ENCODE measurements around the gene PPFIA4.

The PPFIA4 gene

DNA sequence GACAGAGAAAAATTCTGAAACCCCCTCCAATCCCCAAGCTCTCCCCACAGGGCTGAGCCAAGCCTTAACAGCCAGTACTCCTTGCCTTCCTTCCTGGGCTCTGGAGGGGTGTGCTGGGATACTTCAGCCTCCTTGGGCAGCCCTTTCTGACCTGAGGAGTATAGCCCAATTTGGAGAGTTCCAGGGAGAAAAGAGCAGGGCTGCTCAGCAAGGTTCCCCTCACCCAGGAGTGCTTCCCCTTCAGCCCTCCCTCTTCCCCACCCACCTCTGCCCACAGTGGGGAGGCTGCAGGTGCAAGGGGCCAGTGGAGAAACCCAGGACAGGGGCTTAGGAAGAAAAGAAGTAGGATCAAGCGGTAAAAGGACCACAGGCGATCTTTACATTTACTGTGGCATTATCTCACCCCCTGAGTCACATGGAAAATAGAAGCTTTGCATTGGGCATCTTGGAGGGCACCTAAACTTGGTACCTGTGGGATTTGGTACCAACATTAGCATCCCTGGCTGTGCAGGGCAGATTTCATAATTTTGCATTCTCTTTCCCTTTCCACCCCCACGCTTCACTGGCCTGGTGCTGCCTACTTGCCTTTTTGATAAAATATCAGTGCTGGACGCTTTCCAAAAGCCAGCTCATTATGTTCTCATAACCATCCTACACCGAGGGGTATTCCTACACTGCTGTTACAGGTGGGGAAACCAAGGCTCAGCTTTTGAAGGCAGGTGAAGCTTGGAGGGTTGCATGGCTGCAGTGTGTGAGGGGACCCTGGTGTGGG, 98.4 kb downstream of the PPFIA4 start:
- no peak for FAIRE-seq

DNA sequence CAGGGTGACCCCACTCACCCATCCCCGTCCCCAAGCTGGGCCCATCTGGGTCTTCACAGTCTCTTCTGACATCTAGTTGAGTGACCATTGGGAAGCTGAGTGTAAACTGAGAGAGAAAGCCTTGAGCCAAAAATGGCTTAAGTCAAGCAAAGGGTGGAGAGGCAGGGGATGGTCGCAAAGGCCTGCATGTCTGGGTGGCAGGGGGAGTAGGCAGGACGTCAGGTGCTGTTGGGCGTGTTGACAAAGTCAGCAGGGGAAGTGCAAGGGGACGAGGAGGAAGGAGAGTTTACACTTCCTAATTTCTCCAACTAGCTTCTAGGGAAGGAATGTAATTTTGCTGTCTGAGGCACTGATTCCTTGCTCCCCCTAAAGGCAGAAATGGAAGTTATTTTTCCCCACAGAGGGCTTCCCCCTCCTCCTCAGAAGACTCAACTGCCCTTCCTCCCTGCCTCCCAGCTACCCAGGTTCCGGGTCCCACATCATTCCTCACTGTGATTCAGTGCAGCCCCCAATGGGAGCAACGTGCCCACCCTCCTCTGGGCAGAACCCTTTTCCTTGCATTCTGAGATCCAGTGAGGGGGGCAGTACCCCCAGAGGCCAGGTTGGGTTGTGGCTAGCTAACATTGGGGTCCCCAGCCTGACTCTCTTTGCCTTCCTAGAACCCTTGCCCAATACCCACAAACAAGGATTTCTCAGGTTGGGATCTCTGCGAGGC, 100.0 kb downstream of the PPFIA4 start:
- FAIRE-seq (no peak), DNase-seq (ENCODE audit: insufficient read length, low spot score) (no peak)

More for the DNA sequence above, 98.4 kb downstream of the PPFIA4 start:
- DNase-seq (ENCODE audit: insufficient read length, low spot score) = no peak

DNA sequence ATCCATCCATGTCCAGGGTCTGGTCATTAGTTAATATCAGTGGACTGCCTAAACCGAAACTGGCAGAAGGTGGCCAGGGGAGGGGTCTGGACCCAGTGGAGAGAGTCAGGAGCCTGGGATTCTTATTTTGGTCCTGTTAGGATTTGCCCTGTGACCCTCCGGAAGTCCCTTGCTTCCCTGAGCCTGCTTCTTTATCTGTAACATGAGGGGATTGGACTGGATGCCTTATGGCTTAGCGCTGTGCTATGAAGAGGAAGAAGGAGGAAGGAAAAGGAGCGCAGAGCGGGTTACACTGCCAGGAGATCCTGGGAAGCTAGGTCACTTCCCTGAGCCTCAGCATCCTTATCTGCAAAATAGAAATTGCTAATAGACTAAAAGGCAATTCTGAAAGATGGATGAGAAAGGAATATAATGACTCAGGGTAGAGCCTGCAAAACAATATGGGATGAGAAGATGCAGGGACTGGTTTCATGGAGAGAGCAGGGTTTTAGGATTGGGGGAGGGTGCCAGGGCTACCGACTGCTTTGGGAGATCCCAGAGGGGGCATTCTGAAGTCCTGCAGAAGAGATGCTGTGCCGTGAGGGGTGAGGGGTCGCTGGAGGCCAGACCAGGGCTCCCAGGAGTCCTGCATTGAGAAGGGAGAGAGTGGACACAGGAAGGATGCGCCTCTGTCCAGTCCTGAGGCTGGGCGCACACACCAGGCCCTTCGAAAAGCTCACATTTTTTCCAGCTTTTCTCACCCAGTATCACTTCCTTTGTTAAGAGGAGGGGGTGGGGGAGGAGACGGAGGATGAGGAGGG, 100.8 kb downstream of the PPFIA4 start:
- DNase-seq (ENCODE audit: insufficient read length, low spot score) (no peak), FAIRE-seq (no peak)

DNA sequence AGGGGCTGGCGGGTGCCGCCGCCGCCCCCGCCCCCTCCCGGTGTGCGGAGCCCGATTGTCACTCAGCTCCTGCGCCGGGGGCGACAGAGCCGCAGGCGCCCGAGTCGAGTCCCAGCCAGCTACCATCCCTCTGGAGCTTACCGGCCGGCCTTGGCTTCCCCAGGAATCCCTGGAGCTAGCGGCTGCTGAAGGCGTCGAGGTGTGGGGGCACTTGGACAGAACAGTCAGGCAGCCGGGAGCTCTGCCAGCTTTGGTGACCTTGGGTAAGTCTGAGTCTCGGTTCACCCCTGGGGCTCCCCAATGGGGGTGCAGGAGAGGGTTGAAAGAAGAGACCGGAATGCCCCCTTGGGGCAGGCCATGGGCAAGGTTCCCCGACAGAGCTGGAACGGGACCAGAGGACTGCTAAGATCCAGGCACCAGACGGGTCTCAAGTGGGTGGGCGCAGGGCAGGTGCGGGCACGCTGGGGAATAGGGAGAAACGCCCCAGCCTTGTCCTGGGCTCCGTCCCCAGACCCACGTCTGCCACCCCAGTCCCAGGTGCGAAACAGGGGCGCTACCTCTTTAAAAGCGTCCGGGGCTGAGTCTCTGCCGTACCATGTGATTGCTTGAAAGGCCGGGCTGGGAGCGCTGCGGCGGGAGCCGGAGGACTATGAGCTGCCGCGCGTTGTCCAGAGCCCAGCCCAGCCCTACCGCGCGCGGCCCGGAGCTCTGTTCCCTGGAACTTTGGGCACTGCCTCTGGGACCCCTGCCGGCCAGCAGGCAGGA, 101.6 kb downstream of the PPFIA4 start, which contains the start of gene ADORA1:
Gene ADORA1 (plus strand): TSS at position 61 of the 765 bp plus-strand sequence. CDS start 1,116 bp downstream, outside the sequence.
- DNase-seq (ENCODE audit: insufficient read length, low spot score) = peak; percentile 62
- FAIRE-seq = no peak

DNA sequence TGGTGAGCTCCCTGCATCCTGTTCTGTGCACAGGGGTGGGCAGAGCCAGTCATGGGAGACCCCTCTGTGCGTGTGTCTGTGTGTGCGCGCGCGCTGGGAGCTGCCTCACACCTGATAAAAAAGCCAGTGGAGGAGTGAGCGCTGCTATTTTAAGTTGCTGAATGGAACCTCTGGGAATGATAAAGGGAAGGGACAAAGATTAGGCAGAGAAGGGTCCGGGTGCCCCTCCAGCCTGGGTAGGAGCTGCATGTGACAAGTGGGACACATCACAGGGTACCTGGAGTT, 102.1 kb downstream of the PPFIA4 start:
- DNase-seq (ENCODE audit: insufficient read length, low spot score) (no peak), FAIRE-seq (no peak)
